SK-N-SH (cell line): Measurements from ENCODE around the gene TMEM51. TPM values are rescaled to one million over a fixed set of nuclear protein-coding genes. Genes with fewer than 3 reads are reported as not detected.

Experiments
- CTCF ChIA-PET: fragments of 300-600, 350-600 bp; formaldehyde crosslinking; extraction: SDS; loops from one replicate; lab custom pipeline; 2021; lab: Yijun Ruan, JAX
- POLR2A ChIA-PET: fragments of 350-600 bp; sonication (Branson Sonifier 250); formaldehyde crosslinking; extraction: SDS; loops from one replicate; lab custom pipeline; 2020; ENCODE audit warnings: antibody characterized with exemption, inconsistent platforms; lab: Yijun Ruan, JAX
- DNase-seq: peaks from one replicate; pipeline ENCODE4 v3.0.0; 2012
- H2AFZ ChIP-seq: fragments of 200-600 bp; sonication (generic); 2 replicates; pipeline ENCODE4 v1.8.1; 2016; ENCODE audit warnings: antibody characterized with exemption, mild to moderate bottlenecking, low read depth
- H3F3A ChIP-seq: fragments of 200-600 bp; sonication (generic); replicated peaks from 2 replicates; pipeline ENCODE3; 2016; ENCODE audit warnings: antibody characterized with exemption, mild to moderate bottlenecking; ENCODE audit not compliant: insufficient read depth
- H3K27ac ChIP-seq, 2 experiments: fragments of 200-500 bp in 1 of 2; fragments of 200-600 bp in 1 of 2; sonication (Bioruptor generic) in 1 of 2; sonication (generic), shearing (Covaris generic) in 1 of 2; 2 replicates each; pipeline versions ENCODE4 v1.5.1 to v1.6.1; 2014 to 2016; ENCODE audit warnings: low read depth in 2 of 2, inconsistent platforms in 1 of 2, low read length in 1 of 2, mild to moderate bottlenecking in 1 of 2, mixed read lengths in 1 of 2
- H3K27me3 ChIP-seq: fragments of 200-600 bp; sonication (generic), shearing (Covaris generic); 2 replicates; pipeline ENCODE4 v1.6.1; 2016; ENCODE audit warnings: mixed run types; ENCODE audit not compliant: insufficient read depth
- H3K36me3 ChIP-seq, 2 experiments: fragments of 200-500 bp in 1 of 2; fragments of 200-600 bp in 1 of 2; sonication (Bioruptor generic) in 1 of 2; sonication (generic) in 1 of 2; replicated peaks in 1 of 2; 2 replicates each; pipeline versions ENCODE3 to v1.5.1; 2014 to 2016; ENCODE audit warnings: low read length in 1 of 2, mild to moderate bottlenecking in 1 of 2; ENCODE audit not compliant: insufficient read depth in 2 of 2, control insufficient read depth in 1 of 2
- H3K4me1 ChIP-seq, 2 experiments: fragments of 200-500 bp in 1 of 2; fragments of 200-600 bp in 1 of 2; sonication (Bioruptor generic) in 1 of 2; sonication (generic), shearing (Covaris generic) in 1 of 2; 2 replicates each; pipeline versions ENCODE4 v1.5.1 to v1.6.1; 2014 to 2016; ENCODE audit warnings: low read depth in 1 of 2, low read length in 1 of 2, mixed run types in 1 of 2; ENCODE audit not compliant: insufficient read depth in 2 of 2, control insufficient read depth in 1 of 2
- H3K4me2 ChIP-seq: fragments of 200-600 bp; sonication (generic), shearing (Covaris generic); 2 replicates; pipeline ENCODE4 v1.6.1; 2017; ENCODE audit warnings: mixed run types
- H3K4me3 ChIP-seq, 2 experiments: fragments of 200-500 bp in 1 of 2; fragments of 200-600 bp in 1 of 2; sonication (Bioruptor generic) in 1 of 2; sonication (generic), shearing (Covaris generic) in 1 of 2; 2 replicates each; pipeline versions ENCODE4 v1.5.1 to v1.8.1; 2014 to 2016; ENCODE audit warnings: low read depth in 2 of 2, inconsistent platforms in 1 of 2, low read length in 1 of 2, mild to moderate bottlenecking in 1 of 2, mixed read lengths in 1 of 2, moderate library complexity in 1 of 2
- H3K79me2 ChIP-seq: fragments of 200-600 bp; sonication (generic); 2 replicates; pipeline ENCODE4 v1.8.1; 2017; ENCODE audit warnings: mild to moderate bottlenecking; ENCODE audit not compliant: insufficient read depth
- H3K9ac ChIP-seq: fragments of 200-600 bp; sonication (generic); 2 replicates; pipeline ENCODE4 v1.6.1; 2017; ENCODE audit warnings: mixed run types
- H3K9me2 ChIP-seq: fragments of 200-600 bp; sonication (generic); 2 replicates; pipeline ENCODE4 v1.6.1; 2017; ENCODE audit warnings: mixed run types
- H3K9me3 ChIP-seq: fragments of 200-600 bp; sonication (generic); 2 replicates; pipeline ENCODE4 v1.6.1; 2017; ENCODE audit warnings: mixed run types, mild to moderate bottlenecking, moderate library complexity
- H4K20me1 ChIP-seq: fragments of 200-600 bp; sonication (generic); 2 replicates; pipeline ENCODE4 v1.6.1; 2017; ENCODE audit warnings: mild to moderate bottlenecking, mixed run types; ENCODE audit not compliant: insufficient read depth
- CHD2 ChIP-seq: fragments of 150-350 bp; IDR thresholded peaks from 2 replicates; pipeline ENCODE4 v1.6.1; 2018; ENCODE audit warnings: low read length; ENCODE audit not compliant: partially characterized antibody
- EZH2phosphoT487 ChIP-seq: fragments of 200-600 bp; sonication (generic); IDR thresholded peaks from 2 replicates; pipeline ENCODE4 v1.6.1; 2017; ENCODE audit warnings: low read depth, mixed run types, mild to moderate bottlenecking, antibody characterized with exemption, moderate library complexity, borderline replicate concordance
- FOXM1 ChIP-seq: IDR thresholded peaks from 2 replicates; pipeline ENCODE4 v1.4.0; 2012; ENCODE audit warnings: low read depth, mild to moderate bottlenecking
- MAX ChIP-seq: IDR thresholded peaks from 2 replicates; pipeline ENCODE4 v1.4.0; 2012; ENCODE audit warnings: low read depth
- NRF1 ChIP-seq: IDR thresholded peaks from 2 replicates; pipeline ENCODE4 v1.6.1; 2012; ENCODE audit warnings: low read depth, mild to moderate bottlenecking, low read length
- SIN3A ChIP-seq: IDR thresholded peaks from 2 replicates; pipeline ENCODE4 v1.6.1; 2012; ENCODE audit warnings: low read depth, mild to moderate bottlenecking, low read length, moderate library complexity, borderline replicate concordance
- TAF1 ChIP-seq: IDR thresholded peaks from 2 replicates; pipeline ENCODE4 v1.6.1; 2012; ENCODE audit warnings: low read depth, mild to moderate bottlenecking, low read length, moderate library complexity, borderline replicate concordance
- WGBS: methylation state at CpG from one replicate; pipeline ENCODE4 v1.1.6; 2017; ENCODE audit warnings: low lambda C conversion rate; 5-methylcytosine and 5-hydroxymethylcytosine counted together
- polyA plus RNA-seq, 3 experiments: library from polyadenylated mRNA; depleted of rRNA; stranded (reverse); fragments of >200 nt; gene quantifications; 2 replicates each; pipeline ENCODE4 v1.2.3, GENCODE V29; 2012
- TF ChIP-seq, protein P1 (sequence below): fragments of 200-600 bp; sonication (generic); IDR thresholded peaks from 2 replicates; pipeline ENCODE4 v1.6.1; 2017; ENCODE audit warnings: antibody characterized with exemption, mild to moderate bottlenecking, moderate library complexity
- TF ChIP-seq, protein P2 (sequence below): fragments of 150-350 bp; IDR thresholded peaks from 2 replicates; pipeline ENCODE4 v1.6.1; 2017; ENCODE audit warnings: antibody characterized with exemption, low read length, low read depth, borderline replicate concordance
- TF ChIP-seq, protein P3 (sequence below): IDR thresholded peaks from 2 replicates; pipeline ENCODE4 v1.6.1; 2012; ENCODE audit warnings: mild to moderate bottlenecking, low read depth, low read length, moderate library complexity
- TF ChIP-seq, protein P4 (sequence below): IDR thresholded peaks from 2 replicates; pipeline ENCODE4; 2012

The TMEM51 gene
- polyA plus RNA-seq, 1 of the 3 experiments (the other 2 are of a cell fraction), result 25.6 TPM

- no peaks in the 10 kb centered on the region for H3K36me3 ChIP-seq
- WGBS, result 83% methylated on average over 8 of the region's 9 CpGs
- no peaks in the 10 kb centered on the region for H4K20me1 ChIP-seq
- H3K9me3 ChIP-seq, result no peaks in the 10 kb centered on the region
- TF ChIP-seq EZH2phosphoT487 (no peak), TAF1 (no peak), NRF1 (no peak), FOXM1 (no peak), CHD2 (no peak), MAX (no peak), SIN3A (no peak)
- TF ChIP-seq, protein P1, sequence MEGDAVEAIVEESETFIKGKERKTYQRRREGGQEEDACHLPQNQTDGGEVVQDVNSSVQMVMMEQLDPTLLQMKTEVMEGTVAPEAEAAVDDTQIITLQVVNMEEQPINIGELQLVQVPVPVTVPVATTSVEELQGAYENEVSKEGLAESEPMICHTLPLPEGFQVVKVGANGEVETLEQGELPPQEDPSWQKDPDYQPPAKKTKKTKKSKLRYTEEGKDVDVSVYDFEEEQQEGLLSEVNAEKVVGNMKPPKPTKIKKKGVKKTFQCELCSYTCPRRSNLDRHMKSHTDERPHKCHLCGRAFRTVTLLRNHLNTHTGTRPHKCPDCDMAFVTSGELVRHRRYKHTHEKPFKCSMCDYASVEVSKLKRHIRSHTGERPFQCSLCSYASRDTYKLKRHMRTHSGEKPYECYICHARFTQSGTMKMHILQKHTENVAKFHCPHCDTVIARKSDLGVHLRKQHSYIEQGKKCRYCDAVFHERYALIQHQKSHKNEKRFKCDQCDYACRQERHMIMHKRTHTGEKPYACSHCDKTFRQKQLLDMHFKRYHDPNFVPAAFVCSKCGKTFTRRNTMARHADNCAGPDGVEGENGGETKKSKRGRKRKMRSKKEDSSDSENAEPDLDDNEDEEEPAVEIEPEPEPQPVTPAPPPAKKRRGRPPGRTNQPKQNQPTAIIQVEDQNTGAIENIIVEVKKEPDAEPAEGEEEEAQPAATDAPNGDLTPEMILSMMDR, result no peak
- TF ChIP-seq, protein P2, sequence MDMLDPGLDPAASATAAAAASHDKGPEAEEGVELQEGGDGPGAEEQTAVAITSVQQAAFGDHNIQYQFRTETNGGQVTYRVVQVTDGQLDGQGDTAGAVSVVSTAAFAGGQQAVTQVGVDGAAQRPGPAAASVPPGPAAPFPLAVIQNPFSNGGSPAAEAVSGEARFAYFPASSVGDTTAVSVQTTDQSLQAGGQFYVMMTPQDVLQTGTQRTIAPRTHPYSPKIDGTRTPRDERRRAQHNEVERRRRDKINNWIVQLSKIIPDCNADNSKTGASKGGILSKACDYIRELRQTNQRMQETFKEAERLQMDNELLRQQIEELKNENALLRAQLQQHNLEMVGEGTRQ, result no peak
- TF ChIP-seq, protein P3, sequence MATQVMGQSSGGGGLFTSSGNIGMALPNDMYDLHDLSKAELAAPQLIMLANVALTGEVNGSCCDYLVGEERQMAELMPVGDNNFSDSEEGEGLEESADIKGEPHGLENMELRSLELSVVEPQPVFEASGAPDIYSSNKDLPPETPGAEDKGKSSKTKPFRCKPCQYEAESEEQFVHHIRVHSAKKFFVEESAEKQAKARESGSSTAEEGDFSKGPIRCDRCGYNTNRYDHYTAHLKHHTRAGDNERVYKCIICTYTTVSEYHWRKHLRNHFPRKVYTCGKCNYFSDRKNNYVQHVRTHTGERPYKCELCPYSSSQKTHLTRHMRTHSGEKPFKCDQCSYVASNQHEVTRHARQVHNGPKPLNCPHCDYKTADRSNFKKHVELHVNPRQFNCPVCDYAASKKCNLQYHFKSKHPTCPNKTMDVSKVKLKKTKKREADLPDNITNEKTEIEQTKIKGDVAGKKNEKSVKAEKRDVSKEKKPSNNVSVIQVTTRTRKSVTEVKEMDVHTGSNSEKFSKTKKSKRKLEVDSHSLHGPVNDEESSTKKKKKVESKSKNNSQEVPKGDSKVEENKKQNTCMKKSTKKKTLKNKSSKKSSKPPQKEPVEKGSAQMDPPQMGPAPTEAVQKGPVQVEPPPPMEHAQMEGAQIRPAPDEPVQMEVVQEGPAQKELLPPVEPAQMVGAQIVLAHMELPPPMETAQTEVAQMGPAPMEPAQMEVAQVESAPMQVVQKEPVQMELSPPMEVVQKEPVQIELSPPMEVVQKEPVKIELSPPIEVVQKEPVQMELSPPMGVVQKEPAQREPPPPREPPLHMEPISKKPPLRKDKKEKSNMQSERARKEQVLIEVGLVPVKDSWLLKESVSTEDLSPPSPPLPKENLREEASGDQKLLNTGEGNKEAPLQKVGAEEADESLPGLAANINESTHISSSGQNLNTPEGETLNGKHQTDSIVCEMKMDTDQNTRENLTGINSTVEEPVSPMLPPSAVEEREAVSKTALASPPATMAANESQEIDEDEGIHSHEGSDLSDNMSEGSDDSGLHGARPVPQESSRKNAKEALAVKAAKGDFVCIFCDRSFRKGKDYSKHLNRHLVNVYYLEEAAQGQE, result no peak
- TF ChIP-seq, protein P4, sequence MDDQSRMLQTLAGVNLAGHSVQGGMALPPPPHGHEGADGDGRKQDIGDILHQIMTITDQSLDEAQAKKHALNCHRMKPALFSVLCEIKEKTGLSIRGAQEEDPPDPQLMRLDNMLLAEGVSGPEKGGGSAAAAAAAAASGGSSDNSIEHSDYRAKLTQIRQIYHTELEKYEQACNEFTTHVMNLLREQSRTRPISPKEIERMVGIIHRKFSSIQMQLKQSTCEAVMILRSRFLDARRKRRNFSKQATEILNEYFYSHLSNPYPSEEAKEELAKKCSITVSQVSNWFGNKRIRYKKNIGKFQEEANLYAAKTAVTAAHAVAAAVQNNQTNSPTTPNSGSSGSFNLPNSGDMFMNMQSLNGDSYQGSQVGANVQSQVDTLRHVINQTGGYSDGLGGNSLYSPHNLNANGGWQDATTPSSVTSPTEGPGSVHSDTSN, result no peak
- no peak overlapping the region for H3K9ac ChIP-seq
- H3K27me3 ChIP-seq, result no peaks in the 10 kb centered on the region; the same call in 1 of the 2 replicates
- no peak overlapping the region for H3K4me2 ChIP-seq
- H3K4me3 ChIP-seq, result no peak overlapping the region
- no peak for DNase-seq
- H3F3A ChIP-seq, result no peaks in the 10 kb centered on the region
- no peaks in the 10 kb centered on the region for H3K9me2 ChIP-seq
- peaks cover 0 to 2% of the 10 kb centered on the region in 2 experiments; a peak in 1 of 4 replicates for H3K4me1 ChIP-seq
- H3K79me2 ChIP-seq, result no peaks in the 10 kb centered on the region
- CTCF ChIA-PET, result interaction anchor here (0.7 to 1.3 kb wide), 5 partner anchors 9 to 184 kb away, joined by 3 read pairs; partner anchors contain the start of gene TMEM51
- H2AFZ ChIP-seq, result no peak overlapping the region
- POLR2A ChIA-PET, result no interaction called here
- no peak overlapping the region for H3K27ac ChIP-seq
These were observed 29.6 kb upstream of the TMEM51 start for GRCh38 chr1:15123925-15124324.
